Measurements from ENCODE around the gene DYNC2H1.

DNA sequence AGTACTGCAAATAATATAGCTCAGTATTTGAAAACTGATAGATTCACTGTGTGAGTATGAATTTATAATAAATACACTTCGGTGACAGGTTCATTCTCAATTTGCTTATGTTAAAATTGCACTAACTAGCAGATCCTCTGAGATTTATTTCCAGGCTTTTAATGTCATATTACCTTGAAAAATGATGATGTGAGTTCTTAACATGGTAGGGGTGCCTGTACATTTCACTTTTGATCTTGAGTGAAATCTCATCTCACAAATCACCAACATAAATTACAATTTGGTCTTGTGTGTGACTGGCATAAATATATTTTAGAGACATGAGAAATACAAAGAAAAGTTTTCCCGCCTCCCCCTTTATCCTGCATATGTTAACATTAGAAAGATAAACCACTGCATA, 240.4 kb downstream of the DYNC2H1 start:
- TF ChIP-seq CTCF (conservative IDR thresholded peaks at IDR 0.05), result no peak
- TF ChIP-seq ZFX (IDR thresholded peaks at IDR 0.05), result no peak

Data from C4-2B (cell line).